Measurements from ENCODE around the gene CCDC40. TPM values are rescaled to one million over a fixed set of nuclear protein-coding genes. Genes with fewer than 3 reads are reported as not detected.

CCDC40 gene
- polyA plus RNA-seq, 4 donors = 0.45 to 3.8 (median 1.0) TPM

DNA sequence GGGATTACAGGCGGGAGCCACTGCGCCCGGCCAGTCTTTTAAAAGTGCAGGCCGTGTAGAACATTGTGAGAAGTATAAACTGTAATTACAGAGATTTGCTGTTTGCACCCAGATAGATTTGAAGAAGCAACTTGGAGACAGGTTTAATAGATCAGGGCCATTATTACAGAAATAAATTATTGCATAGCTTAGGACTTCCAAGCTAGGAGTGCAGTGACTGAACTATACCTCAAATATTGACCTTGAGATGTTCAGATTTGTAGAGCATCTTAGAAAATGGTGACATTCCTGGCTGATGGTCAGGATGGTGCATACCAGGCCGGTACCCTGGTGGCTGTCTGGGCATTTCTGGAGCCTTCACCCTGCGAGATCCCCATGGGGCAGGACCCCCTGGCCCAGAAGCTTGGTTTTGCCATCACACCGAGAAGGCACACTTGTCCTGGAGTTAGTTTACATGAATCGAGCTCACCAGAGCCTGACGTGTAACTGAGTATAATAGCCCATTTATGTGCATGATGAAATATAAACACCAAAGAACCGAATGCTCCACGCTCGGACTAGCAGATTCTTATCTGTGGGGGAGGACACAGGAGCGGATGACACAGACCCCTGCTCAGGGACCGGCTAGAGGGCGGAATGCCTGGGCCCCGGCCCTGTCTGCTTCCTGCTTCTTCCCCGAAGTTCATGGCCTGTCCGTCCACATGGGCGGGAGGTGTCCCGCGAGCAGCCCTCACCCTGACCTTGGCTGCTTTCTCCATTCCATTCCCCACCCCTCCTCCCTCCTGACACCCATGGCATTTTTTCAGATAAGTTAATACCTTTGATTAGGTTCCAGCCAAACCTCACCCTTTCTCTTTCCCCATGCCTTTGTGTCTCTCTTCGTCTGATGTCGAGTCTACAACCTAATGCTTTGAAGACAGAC lies 32.1 kb downstream of the CCDC40 start:
- H3K9me3 ChIP-seq (ENCODE audit: control insufficient read depth in 2 of 2, insufficient read depth in 1 of 2, low read depth in 1 of 2, low read length in 1 of 2) = no peaks in the 10 kb centered on the region
- H3K36me3 ChIP-seq (ENCODE audit: control insufficient read depth in 3 of 3, insufficient read depth in 2 of 3, low read depth in 1 of 3, low read length in 3 of 3) = peaks cover 0 to 13% (median 0%) of the 10 kb centered on the region in 3 donors
- no peaks in the 10 kb centered on the region for H3K27me3 ChIP-seq (ENCODE audit: control insufficient read depth in 3 of 3, insufficient read depth in 3 of 3, low read length in 3 of 3)
- peak overlapping the region in 1 of 3 donors; percentile 67 for H3K27ac ChIP-seq (ENCODE audit: low read depth in 1 of 3, low read length in 2 of 3)
- DNase-seq (peak in 1 of 2 donors; percentile 21), FAIRE-seq (no peak)
- H3K4me1 ChIP-seq (ENCODE audit: control insufficient read depth in 3 of 3, insufficient read depth in 2 of 3, low read depth in 1 of 3, low read length in 2 of 3) = peaks cover 3 to 7% (median 5%) of the 10 kb centered on the region in 3 donors
- 36 to 54% (median 38%) methylated on average over 23 of the region's 23 CpGs for WGBS, 3 donors
- no peak overlapping the region for H3K4me3 ChIP-seq (ENCODE audit: low read depth in 1 of 3, low read length in 3 of 3)

GRCh38 chr17:80070375-80071115 lies 34.1 kb downstream of the CCDC40 start:
- Histone ChIP-seq H3K4me3 (ENCODE audit: low read depth in 1 of 3, low read length in 3 of 3) (peak overlapping the region in 1 of 3 donors; percentile 30), H3K4me1 (ENCODE audit: control insufficient read depth in 3 of 3, insufficient read depth in 2 of 3, low read depth in 1 of 3, low read length in 2 of 3) (peaks cover 3 to 7% (median 5%) of the 10 kb centered on the region in 3 donors), H3K27me3 (ENCODE audit: control insufficient read depth in 3 of 3, insufficient read depth in 3 of 3, low read length in 3 of 3) (no peaks in the 10 kb centered on the region), H3K36me3 (ENCODE audit: control insufficient read depth in 3 of 3, insufficient read depth in 2 of 3, low read depth in 1 of 3, low read length in 3 of 3) (peaks cover 0 to 13% (median 0%) of the 10 kb centered on the region in 3 donors), H3K27ac (ENCODE audit: low read depth in 1 of 3, low read length in 2 of 3) (peak overlapping the region in 1 of 3 donors; percentile 76), H3K9me3 (ENCODE audit: control insufficient read depth in 2 of 2, insufficient read depth in 1 of 2, low read depth in 1 of 2, low read length in 1 of 2) (no peaks in the 10 kb centered on the region)
- no peak for DNase-seq
- WGBS, 3 donors = 43 to 76% (median 45%) methylated on average over 15 of the region's 15 CpGs
- no peak for FAIRE-seq

- Histone ChIP-seq H3K4me1 (ENCODE audit: control insufficient read depth in 3 of 3, insufficient read depth in 2 of 3, low read depth in 1 of 3, low read length in 2 of 3) (peaks cover 3 to 7% (median 5%) of the 10 kb centered on the region in 3 donors), H3K36me3 (ENCODE audit: control insufficient read depth in 3 of 3, insufficient read depth in 2 of 3, low read depth in 1 of 3, low read length in 3 of 3) (peaks cover 0 to 6% (median 0%) of the 10 kb centered on the region in 3 donors), H3K27me3 (ENCODE audit: control insufficient read depth in 3 of 3, insufficient read depth in 3 of 3, low read length in 3 of 3) (no peaks in the 10 kb centered on the region), H3K9me3 (ENCODE audit: control insufficient read depth in 2 of 2, insufficient read depth in 1 of 2, low read depth in 1 of 2, low read length in 1 of 2) (no peaks in the 10 kb centered on the region), H3K27ac (ENCODE audit: low read depth in 1 of 3, low read length in 2 of 3) (peak overlapping the region in 1 of 3 donors; percentile 76), H3K4me3 (ENCODE audit: low read depth in 1 of 3, low read length in 3 of 3) (peak overlapping the region in 1 of 3 donors; percentile 30)
- FAIRE-seq (no peak), DNase-seq (peak; percentile 11 to 54)
- whole genome bisulfite sequencing, 3 donors = 16 to 29% (median 16%) methylated on average over 20 of the region's 20 CpGs
Observed at GRCh38 chr17:80071116-80071841, 34.8 kb downstream of the CCDC40 start.

- DNase-seq (no peak), FAIRE-seq (no peak)
- WGBS, 3 donors = 92 to 96% (median 95%) methylated on average over 6 of the region's 6 CpGs
- Histone ChIP-seq H3K27me3 (ENCODE audit: control insufficient read depth in 3 of 3, insufficient read depth in 3 of 3, low read length in 3 of 3) (no peaks in the 10 kb centered on the region), H3K4me3 (ENCODE audit: low read depth in 1 of 3, low read length in 3 of 3) (no peak overlapping the region), H3K36me3 (ENCODE audit: control insufficient read depth in 3 of 3, insufficient read depth in 2 of 3, low read depth in 1 of 3, low read length in 3 of 3) (peaks cover 0 to 1% (median 0%) of the 10 kb centered on the region in 3 donors), H3K4me1 (ENCODE audit: control insufficient read depth in 3 of 3, insufficient read depth in 2 of 3, low read depth in 1 of 3, low read length in 2 of 3) (peaks cover 3 to 7% (median 5%) of the 10 kb centered on the region in 3 donors), H3K27ac (ENCODE audit: low read depth in 1 of 3, low read length in 2 of 3) (no peak overlapping the region), H3K9me3 (ENCODE audit: control insufficient read depth in 2 of 2, insufficient read depth in 1 of 2, low read depth in 1 of 2, low read length in 1 of 2) (no peaks in the 10 kb centered on the region)
Observed at GRCh38 chr17:80072410-80072809, 36.0 kb downstream of the CCDC40 start.

- 82 to 91% (median 86%) methylated on average over 6 of the region's 6 CpGs for whole genome bisulfite sequencing, 3 donors
- no peak overlapping the region for H3K27ac ChIP-seq (ENCODE audit: low read depth in 1 of 3, low read length in 2 of 3)
- peaks cover 0 to 3% (median 0%) of the 10 kb centered on the region in 3 donors for H3K4me1 ChIP-seq (ENCODE audit: control insufficient read depth in 3 of 3, insufficient read depth in 2 of 3, low read depth in 1 of 3, low read length in 2 of 3)
- no peak overlapping the region for H3K4me3 ChIP-seq (ENCODE audit: low read depth in 1 of 3, low read length in 3 of 3)
- no peaks in the 10 kb centered on the region for H3K27me3 ChIP-seq (ENCODE audit: control insufficient read depth in 3 of 3, insufficient read depth in 3 of 3, low read length in 3 of 3)
- FAIRE-seq = no peak
- H3K36me3 ChIP-seq (ENCODE audit: control insufficient read depth in 3 of 3, insufficient read depth in 2 of 3, low read depth in 1 of 3, low read length in 3 of 3) = peaks cover 0 to 12% (median 0%) of the 10 kb centered on the region in 3 donors
- DNase-seq = no peak
- no peaks in the 10 kb centered on the region for H3K9me3 ChIP-seq (ENCODE audit: control insufficient read depth in 2 of 2, insufficient read depth in 1 of 2, low read depth in 1 of 2, low read length in 1 of 2)
Observed at GRCh38 chr17:80080081-80080480, 43.6 kb downstream of the CCDC40 start.

DNA sequence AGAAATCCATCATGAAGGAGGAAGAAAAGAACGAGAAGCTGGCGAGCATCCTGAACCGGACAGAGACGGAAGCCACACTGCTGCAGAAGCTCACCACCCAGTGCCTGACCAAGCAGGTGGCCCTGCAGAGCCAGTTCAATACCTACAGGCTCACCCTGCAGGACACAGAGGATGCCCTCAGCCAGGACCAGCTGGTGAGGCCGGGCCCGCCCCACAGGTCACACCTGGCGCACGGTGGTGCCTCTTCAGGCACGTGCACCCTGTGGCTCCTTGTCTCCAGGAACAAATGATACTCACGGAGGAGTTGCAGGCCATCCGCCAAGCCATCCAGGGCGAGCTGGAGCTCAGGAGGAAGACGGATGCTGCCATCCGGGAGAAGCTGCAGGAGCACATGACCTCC lies 45.2 kb downstream of the CCDC40 start:
- FAIRE-seq = no peak
- no peaks in the 10 kb centered on the region for H3K27me3 ChIP-seq (ENCODE audit: control insufficient read depth in 3 of 3, insufficient read depth in 3 of 3, low read length in 3 of 3)
- WGBS, 3 donors = 86 to 89% (median 88%) methylated on average over 14 of the region's 14 CpGs

DNA sequence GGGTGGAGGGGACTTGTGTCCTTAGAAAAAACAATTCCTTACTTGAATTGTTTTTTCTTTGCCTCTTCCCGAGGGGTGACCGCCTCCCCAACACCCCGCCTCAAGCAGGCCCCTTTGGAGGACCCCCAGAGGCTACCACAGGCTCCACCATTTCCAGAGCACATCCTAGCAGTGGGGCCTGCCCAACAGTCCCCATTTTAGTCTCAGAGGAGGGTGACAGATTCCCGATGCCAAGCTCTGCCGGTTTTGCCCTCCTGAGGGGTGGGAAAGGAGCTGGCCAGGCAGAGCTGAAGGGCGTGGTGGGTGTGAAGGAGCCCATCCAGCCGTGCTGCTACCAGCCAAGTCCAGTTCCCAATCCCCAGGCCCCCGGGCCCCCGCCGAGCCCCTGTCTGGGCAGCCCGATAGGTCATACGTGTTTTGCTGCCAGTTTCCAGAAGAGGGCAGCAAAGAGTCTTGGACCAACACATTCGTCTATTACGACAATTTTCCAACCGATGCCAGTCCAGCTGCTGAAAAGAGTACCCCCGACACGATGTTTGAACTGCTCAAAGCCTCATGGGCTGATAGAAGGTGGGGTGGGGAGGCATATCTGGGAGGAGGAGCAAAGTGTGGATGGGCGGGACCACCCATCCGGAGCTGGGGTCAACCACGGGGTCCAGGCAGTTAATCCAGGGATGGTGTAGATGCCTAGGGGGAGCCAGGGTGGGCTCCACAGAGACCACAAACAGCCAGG lies 46.1 kb downstream of the CCDC40 start:
- peak; percentile 63 to 71 for DNase-seq
- no peak overlapping the region for H3K4me3 ChIP-seq (ENCODE audit: low read depth in 1 of 3, low read length in 3 of 3)
- H3K27ac ChIP-seq (ENCODE audit: low read depth in 1 of 3, low read length in 2 of 3) = no peak overlapping the region
- H3K36me3 ChIP-seq (ENCODE audit: control insufficient read depth in 3 of 3, insufficient read depth in 2 of 3, low read depth in 1 of 3, low read length in 3 of 3) = peaks cover 0 to 12% (median 0%) of the 10 kb centered on the region in 3 donors
- H3K4me1 ChIP-seq (ENCODE audit: control insufficient read depth in 3 of 3, insufficient read depth in 2 of 3, low read depth in 1 of 3, low read length in 2 of 3) = peaks cover 0 to 3% (median 0%) of the 10 kb centered on the region in 3 donors
- 25 to 28% (median 28%) methylated on average over 20 of the region's 20 CpGs for WGBS, 3 donors
- FAIRE-seq = no peak
- H3K27me3 ChIP-seq (ENCODE audit: control insufficient read depth in 3 of 3, insufficient read depth in 3 of 3, low read length in 3 of 3) = no peaks in the 10 kb centered on the region
- no peaks in the 10 kb centered on the region for H3K9me3 ChIP-seq (ENCODE audit: control insufficient read depth in 2 of 2, insufficient read depth in 1 of 2, low read depth in 1 of 2, low read length in 1 of 2)

More for the DNA sequence above, 45.2 kb downstream of the CCDC40 start:
- Histone ChIP-seq H3K36me3 (ENCODE audit: control insufficient read depth in 3 of 3, insufficient read depth in 2 of 3, low read depth in 1 of 3, low read length in 3 of 3) (peaks cover 0 to 12% (median 0%) of the 10 kb centered on the region in 3 donors), H3K27ac (ENCODE audit: low read depth in 1 of 3, low read length in 2 of 3) (no peak overlapping the region), H3K9me3 (ENCODE audit: control insufficient read depth in 2 of 2, insufficient read depth in 1 of 2, low read depth in 1 of 2, low read length in 1 of 2) (no peaks in the 10 kb centered on the region), H3K4me1 (ENCODE audit: control insufficient read depth in 3 of 3, insufficient read depth in 2 of 3, low read depth in 1 of 3, low read length in 2 of 3) (peaks cover 0 to 3% (median 0%) of the 10 kb centered on the region in 3 donors), H3K4me3 (ENCODE audit: low read depth in 1 of 3, low read length in 3 of 3) (no peak overlapping the region)
- DNase-seq = no peak

Data from small intestine (tissue), 7 donors.